ENCODE data around the gene GTF2A1.

GTF2A1 gene

DNA sequence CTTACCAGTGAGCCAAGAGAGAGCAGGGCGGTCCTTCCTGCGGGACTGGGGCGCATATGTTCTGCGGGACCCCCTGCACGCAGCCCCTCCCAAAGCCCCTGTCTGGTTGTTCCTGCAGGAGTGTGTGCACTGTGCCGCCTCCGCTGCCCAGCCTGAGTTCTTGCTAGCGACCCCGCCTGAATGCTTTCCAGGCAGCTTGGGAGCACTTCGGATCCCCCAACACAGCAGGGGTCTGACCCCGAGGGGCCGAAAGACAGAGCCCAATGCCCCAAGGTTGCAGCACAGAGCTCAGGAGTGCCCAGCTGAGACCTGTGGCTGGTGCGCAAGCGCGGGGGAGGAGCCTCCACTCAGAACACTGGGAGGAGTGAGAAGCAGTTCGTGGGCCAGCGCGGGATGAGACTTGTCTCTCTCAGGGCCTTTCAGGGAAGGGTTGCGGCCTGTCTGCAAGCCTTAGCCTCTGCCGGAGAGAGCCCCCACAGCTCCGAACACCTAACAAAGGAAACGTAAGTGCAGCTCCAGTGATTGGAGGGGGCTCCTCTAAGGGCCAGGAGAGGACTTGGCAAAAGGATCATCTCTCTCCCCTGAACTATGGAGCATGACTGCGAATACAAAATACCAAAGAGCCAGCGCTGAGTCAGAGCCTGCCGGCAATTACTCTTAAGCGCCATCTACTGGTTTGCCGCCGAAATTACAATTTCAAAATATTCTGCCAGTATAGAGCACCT is 50.5 kb downstream of the GTF2A1 start:
- TF ChIP-seq, protein P1, sequence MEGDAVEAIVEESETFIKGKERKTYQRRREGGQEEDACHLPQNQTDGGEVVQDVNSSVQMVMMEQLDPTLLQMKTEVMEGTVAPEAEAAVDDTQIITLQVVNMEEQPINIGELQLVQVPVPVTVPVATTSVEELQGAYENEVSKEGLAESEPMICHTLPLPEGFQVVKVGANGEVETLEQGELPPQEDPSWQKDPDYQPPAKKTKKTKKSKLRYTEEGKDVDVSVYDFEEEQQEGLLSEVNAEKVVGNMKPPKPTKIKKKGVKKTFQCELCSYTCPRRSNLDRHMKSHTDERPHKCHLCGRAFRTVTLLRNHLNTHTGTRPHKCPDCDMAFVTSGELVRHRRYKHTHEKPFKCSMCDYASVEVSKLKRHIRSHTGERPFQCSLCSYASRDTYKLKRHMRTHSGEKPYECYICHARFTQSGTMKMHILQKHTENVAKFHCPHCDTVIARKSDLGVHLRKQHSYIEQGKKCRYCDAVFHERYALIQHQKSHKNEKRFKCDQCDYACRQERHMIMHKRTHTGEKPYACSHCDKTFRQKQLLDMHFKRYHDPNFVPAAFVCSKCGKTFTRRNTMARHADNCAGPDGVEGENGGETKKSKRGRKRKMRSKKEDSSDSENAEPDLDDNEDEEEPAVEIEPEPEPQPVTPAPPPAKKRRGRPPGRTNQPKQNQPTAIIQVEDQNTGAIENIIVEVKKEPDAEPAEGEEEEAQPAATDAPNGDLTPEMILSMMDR (IDR thresholded peaks at IDR 0.05; ENCODE audit: borderline replicate concordance, insufficient read depth, low read depth, low read length): peak; percentile 75

DNA sequence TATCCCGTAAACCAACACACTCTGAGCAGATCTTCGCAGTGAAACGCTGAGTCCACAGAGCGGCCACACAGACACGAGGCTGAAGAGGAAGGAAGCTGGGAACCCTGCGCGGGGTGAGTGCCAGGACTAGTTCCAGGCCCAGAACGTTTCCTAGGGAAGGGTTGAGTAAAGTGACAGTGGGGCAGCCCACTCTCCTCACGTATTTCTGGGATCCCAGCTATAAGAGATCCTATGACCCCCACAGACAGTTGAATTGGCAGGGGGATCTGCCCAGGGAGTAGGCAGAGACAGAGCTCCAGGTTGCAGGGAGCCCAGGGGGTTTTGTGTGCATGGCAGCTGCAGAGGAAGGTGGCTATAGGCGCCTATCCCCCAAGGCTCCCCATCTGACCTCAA is 51.1 kb downstream of the GTF2A1 start:
- peak overlapping the region; percentile 67 for H3K4me3 ChIP-seq (ENCODE audit: low read depth, low read length)
- TF ChIP-seq, protein P1 (IDR thresholded peaks at IDR 0.05; ENCODE audit: borderline replicate concordance, insufficient read depth, low read depth, low read length): no peak

More for the DNA sequence above, 50.5 kb downstream of the GTF2A1 start:
- peak overlapping the region; percentile 67 for H3K4me3 ChIP-seq (ENCODE audit: low read depth, low read length)

DNA sequence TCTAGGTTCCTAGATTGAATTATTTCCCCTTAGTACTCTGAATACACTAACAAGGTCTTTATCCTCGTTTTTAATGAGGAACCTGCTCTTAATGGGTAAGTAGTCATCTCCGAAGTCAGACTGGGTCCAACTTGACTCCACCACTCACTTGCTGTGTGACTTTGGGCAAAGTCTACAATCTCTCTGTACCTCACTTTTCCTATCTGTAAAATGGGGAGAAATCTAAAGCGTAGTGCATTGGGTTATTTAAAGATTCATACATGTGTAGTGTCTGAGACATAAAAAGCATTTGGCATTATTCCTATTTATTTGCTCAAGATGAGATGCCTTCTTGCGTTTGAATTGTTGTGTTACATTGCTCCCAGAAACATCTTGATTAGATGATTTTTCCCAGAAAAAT is 51.5 kb downstream of the GTF2A1 start:
- H3K4me3 ChIP-seq (ENCODE audit: low read depth, low read length): no peak overlapping the region
- TF ChIP-seq, protein P1 (IDR thresholded peaks at IDR 0.05; ENCODE audit: borderline replicate concordance, insufficient read depth, low read depth, low read length): no peak

DNA sequence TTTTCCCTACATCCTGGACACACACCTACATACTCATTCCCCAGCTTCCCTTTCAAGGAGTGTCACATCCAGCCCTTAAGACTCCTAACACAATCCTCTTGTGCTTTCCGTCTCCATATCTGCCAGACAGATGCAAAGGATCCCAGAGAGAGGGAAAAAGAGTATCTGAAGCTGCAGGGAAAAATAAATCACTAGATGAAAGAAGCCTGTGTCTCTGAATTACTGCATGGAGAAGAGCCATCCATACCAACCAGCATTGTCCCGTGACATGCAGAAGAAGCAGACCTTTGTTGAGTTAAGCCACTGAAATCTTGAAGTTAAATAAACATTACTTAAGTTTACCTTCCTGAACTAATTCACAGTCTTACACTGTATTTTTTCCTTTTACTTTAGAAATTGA is 54.6 kb downstream of the GTF2A1 start:
- H3K4me3 ChIP-seq (ENCODE audit: low read depth, low read length): no peak overlapping the region
- TF ChIP-seq, protein P1 (IDR thresholded peaks at IDR 0.05; ENCODE audit: borderline replicate concordance, insufficient read depth, low read depth, low read length): no peak

DNA sequence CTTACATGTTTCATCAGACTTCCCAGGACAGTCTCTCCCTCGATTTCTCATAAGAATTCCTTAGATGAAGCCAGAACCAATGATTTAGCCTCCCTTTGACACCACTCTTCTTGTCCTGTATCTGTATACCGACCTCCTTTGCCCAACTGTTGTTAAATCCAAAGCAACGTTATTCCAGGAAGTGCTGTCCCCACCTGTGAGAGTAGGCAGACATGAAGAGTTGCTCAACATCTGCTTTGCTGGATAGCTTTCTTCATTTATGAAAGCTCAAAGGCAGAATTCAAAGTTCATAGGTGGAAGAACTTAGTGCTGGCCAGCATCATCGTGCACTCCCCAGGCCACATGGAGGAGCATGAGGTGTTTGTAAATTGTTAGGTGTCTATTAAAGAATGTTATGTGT is 55.6 kb downstream of the GTF2A1 start:
- TF ChIP-seq, protein P1 (IDR thresholded peaks at IDR 0.05; ENCODE audit: borderline replicate concordance, insufficient read depth, low read depth, low read length): no peak
- no peak overlapping the region for H3K4me3 ChIP-seq (ENCODE audit: low read depth, low read length)

DNA sequence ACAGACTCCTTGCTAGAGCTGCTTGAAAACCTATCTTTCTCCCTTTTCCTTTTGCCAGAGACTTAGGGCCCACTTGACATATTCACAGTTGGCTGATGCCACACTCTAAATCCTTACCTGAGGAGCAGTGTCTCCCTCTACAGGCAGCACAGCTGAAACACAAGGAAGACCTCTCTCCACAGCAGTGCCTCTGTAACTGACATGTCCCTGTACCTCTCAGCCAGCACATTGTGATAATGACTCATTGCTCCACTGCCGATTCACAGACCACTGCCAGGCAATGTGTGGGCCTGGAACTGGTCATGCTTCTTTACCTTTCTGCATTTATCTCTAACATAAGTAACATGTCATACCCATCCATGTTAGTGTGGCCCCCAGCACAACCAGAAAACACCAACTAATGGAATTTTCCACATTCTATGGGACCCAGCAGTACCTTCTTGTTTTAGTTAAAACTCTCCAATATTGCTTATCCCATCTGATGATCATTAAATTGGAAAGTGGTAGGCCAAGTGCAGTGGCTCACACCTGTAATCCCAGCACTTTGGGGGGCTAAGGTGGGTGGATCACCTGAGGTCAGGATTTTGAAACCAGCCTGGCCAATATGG is 56.5 kb downstream of the GTF2A1 start:
- TF ChIP-seq, protein P1 (IDR thresholded peaks at IDR 0.05; ENCODE audit: borderline replicate concordance, insufficient read depth, low read depth, low read length): peak; percentile 76
- H3K4me3 ChIP-seq (ENCODE audit: low read depth, low read length): no peak overlapping the region

- TF ChIP-seq, protein P1 (IDR thresholded peaks at IDR 0.05; ENCODE audit: borderline replicate concordance, insufficient read depth, low read depth, low read length): no peak
- no peak overlapping the region for H3K4me3 ChIP-seq (ENCODE audit: low read depth, low read length)
These were observed 57.8 kb downstream of the GTF2A1 start for GRCh38 chr14:81162941-81163340.
